Stimulated activated CD8-positive, alpha-beta memory T cell treated with anti-CD3 and anti-CD28 coated beads, Interleukin-2, amount 100 ng/mL, for 48 hours (primary cell): ENCODE data around the gene HMGXB3.

Experiments used
- DNase-seq, 2 donors: peaks; one replicate each; pipeline ENCODE4 v3.0.0-alpha.2; 2020; ENCODE audit warnings: low read depth in 2 of 2

The HMGXB3 gene, protein sequence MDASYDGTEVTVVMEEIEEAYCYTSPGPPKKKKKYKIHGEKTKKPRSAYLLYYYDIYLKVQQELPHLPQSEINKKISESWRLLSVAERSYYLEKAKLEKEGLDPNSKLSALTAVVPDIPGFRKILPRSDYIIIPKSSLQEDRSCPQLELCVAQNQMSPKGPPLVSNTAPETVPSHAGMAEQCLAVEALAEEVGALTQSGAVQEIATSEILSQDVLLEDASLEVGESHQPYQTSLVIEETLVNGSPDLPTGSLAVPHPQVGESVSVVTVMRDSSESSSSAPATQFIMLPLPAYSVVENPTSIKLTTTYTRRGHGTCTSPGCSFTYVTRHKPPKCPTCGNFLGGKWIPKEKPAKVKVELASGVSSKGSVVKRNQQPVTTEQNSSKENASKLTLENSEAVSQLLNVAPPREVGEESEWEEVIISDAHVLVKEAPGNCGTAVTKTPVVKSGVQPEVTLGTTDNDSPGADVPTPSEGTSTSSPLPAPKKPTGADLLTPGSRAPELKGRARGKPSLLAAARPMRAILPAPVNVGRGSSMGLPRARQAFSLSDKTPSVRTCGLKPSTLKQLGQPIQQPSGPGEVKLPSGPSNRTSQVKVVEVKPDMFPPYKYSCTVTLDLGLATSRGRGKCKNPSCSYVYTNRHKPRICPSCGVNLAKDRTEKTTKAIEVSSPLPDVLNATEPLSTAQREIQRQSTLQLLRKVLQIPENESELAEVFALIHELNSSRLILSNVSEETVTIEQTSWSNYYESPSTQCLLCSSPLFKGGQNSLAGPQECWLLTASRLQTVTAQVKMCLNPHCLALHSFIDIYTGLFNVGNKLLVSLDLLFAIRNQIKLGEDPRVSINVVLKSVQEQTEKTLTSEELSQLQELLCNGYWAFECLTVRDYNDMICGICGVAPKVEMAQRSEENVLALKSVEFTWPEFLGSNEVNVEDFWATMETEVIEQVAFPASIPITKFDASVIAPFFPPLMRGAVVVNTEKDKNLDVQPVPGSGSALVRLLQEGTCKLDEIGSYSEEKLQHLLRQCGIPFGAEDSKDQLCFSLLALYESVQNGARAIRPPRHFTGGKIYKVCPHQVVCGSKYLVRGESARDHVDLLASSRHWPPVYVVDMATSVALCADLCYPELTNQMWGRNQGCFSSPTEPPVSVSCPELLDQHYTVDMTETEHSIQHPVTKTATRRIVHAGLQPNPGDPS (N-terminal part only)

DNA sequence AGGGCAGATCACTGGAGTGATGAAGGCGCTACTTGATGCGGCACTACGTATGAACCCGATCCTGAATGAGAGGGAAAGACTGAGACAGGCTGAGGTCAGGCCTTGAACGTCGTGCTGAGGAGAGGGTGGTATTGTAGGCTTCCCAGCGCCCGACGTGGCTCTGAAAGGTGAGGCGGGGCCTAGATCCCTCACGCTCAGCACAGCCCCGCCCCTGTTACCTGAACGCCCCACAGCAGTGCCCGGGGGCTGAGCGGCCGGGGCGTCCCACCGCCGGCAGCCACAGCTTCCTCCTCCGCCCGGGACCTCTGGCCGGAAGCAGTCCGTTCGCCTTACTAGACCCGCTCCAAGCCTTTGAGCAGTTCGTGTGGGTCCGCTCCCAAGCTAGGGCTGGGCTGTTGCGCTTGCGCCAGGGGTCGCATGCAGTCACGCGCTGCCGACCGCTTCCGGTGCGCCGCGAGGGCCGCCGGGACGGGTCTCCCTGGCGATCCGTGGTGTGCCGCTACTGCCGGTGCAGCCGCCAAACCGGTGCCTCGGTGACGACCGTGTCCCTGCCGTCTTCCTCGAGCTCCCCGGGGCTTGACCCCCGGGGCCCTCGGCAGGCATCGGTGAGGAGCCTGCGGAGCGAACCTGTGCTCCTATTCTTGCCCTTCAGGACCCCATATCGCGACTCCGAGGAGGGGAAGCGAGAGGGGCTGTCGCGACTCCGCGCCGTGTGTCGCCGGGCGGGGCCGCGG is at the start of gene HMGXB3, which contains the start of gene TIGD6:
Gene HMGXB3, plus strand, starts transcription at position 484 of the 734 bp plus-strand sequence. CDS start 4,114 bp downstream, outside the sequence.
Gene TIGD6, minus strand, starts transcription at position 399 of the 734 bp plus-strand sequence. CDS start 4,306 bp downstream, outside the sequence.
- DNase-seq = peak; percentile 81 to 86

DNA sequence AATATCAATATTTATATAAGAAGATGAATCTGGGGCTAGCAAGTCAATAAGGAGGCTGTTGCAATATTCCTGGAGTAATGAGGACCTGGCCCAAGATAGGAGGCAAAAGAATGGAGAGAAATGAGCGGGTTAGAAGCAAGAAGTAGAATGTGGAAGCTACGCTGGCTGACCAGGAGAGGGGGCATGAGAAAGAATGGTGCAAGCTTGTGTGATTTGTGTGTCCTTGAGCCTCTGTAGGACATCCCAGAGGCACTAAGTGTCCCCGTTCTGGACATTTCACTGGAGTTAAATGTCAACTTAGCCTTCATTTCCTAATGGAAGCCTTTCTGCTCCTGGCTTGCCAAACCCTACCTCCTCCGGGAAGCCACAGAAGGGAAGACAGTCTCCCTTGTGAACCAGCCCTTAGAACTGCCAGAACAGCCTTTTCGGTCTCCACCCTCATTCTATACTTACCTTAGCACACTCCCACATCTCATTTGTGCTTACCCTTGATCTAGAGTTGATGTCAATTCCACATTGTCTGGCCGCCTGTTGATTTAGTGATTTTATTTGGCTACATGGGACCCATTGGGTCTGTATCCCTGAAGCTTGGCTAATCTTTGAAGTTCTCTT is 49.3 kb upstream of the HMGXB3 start:
- no peak for DNase-seq

DNA sequence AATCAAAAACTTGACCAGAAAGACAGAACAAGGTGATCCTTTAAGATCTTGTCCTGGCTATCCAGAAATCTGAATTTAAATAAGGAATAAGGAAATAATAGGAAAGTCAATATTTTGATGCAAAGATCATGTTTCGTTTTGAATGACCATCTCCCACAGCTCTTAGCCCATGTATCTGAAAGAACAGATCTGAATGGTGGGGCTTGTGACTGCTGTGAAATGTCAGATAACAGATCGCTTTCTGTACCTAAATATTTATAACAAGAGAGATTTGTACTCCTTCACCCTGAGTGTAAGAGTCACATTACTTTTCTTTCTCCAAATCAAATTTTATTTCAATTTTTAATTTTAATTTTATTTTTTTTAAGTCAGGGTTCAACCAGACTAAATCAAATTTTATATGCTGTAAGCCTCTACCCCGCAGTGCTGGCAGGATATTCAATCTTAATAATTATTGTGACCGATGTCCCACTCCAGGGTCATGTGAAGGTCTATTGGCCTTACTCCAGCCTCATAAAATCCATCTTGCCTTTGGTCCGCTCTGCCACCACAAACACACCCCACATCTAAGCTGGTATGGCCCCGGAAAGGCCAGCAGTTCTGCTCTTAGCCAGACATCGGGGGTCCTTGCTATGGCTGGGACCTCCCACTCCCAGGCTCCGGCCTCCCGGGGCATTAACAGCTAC is 47.0 kb upstream of the HMGXB3 start:
- no peak for DNase-seq

DNA sequence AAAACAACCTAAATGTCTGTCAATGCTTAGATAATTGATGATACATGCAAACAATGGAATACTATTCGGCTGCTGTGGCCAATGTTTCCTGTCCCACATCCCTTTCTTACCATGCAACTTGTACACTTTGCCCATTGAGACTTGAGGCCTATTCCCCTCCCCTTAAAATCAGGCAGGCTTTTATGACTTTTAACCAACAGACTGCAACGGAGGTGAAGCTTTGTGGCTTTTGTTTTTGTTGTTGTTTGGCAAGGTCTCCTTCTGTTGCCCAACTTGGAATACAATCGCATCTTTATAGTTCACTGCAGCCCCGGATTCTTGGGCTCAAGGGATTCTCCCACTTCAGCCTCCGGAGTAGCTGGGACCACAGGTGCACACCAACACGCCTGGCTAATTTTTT is 45.7 kb upstream of the HMGXB3 start:
- no peak for DNase-seq

DNA sequence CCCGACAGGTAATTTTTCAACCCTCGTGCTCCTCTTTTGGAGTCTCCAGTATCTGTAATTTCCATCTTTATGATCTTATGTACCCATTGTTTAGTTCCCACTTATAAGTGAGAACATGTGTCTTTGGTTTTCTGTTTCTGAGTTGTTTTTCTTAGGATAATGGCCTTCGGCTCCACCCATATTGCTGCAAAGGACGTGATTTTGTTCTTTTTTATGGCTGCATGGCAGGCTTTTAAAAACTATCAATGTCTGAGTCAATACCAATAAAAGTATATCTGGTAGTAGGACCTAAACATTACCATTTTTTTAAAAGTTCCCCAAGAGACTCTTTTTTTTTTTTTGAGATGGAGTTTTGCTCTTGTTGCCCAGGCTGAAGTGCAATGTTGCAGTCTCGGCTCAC is 43.9 kb upstream of the HMGXB3 start:
- DNase-seq = no peak

DNA sequence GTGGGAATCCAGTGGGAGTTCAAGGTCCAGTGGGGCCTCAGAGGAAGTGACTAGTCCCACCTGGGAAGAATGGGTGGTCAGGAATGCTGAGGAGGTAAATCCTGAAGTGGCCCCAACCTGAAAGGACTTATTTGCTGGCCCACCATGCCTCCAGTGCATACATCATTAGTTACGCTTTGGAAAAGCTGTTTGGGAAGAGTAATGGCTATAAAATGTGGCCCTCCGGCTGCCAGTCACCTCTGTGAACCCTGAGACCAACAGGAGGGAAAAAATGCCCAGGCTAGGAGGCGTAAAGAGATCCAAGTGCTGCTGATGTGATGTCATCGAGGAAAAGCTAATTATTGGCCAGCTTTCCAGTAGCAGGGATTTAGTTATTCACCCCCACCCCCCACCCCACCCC is 42.7 kb upstream of the HMGXB3 start:
- no peak for DNase-seq

DNA sequence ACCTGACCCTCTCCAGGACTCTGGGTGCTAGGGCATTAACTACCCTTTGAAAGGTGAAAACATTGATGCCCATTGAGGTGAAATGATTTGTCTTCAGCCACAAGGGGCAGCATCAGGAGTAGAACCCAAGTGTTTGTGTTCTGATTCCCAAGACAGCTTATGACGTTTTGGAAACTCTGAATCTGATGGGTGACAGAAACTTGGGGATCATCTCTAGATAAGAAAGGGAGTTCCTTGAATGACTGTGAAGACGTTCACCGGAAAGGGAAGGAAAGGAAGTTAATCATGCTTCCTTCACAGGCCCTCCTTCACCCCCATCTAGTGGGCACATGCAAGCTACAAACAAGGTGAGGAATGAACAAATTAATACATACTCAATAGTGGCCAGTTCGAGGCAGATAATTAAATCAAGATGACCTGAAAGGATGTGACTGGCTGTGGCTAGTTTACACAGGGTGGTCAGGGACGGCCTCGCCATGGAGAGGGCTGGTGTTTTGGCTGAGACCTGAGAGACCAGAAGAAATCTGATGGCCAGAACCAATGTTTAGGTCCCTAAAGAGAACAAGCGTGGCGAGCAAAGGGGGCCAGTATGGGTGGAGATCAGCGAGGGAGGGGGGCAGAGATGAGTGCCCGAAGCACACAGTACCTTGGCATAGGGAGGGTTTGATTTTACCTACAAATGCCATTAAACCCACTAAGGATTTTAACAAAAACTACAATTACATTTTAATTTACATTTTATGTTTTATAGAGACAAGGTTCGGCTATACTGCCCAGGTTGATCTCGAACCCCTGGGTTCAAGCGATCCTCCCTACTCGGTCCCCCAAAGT is 40.9 kb upstream of the HMGXB3 start:
- peak; percentile 5 to 22 for DNase-seq

DNA sequence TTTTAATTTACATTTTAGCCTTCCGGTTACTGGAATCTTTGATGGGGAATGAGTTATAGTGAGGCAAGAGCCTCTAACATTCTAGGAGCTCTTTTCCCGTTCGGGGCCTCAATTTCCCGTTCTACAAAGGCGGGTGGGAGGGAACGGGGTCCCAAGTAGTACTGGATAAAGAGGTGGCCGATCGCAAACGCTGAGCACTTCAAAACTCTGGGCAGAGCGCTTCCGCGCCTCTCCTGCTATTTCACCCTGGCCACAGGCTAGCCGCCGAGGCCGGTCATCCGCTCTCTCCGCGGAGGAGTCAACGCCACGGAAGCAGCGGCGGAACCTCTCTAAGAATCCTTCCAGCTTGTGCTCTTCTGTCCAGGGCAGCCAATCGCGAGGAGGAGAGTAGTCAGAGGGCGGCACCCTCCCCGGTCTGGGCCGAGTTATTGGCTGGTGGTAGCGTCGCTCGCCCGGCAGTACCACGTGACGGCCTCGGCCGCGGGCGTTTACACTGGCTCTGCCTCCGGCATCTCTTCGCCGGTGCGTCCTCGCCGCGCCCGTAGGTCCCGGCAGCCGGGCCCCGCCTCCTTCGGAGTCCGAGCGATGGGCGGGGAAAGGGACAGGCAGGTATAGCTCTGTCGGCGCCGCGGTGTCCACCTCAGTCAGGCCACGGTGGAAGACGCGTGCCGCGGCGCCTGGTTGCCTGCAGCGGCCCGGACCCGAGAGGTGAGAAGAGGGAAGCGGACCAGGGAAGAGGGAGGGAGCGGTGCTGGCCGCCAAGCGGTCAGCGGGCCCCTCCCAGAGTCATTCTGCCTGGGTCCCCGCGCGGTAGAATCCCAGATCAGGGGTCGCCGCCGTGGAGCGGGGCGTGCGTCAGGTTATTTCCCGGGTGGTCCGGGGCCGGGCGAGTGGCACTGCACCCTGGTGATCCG is 40.0 kb upstream of the HMGXB3 start, which contains the start of gene SLC26A2:
Gene SLC26A2, plus strand, starts transcription at position 487 of the 914 bp plus-strand sequence. CDS start 16,895 bp downstream, outside the sequence.
- DNase-seq = peak; percentile 91 to 92

DNA sequence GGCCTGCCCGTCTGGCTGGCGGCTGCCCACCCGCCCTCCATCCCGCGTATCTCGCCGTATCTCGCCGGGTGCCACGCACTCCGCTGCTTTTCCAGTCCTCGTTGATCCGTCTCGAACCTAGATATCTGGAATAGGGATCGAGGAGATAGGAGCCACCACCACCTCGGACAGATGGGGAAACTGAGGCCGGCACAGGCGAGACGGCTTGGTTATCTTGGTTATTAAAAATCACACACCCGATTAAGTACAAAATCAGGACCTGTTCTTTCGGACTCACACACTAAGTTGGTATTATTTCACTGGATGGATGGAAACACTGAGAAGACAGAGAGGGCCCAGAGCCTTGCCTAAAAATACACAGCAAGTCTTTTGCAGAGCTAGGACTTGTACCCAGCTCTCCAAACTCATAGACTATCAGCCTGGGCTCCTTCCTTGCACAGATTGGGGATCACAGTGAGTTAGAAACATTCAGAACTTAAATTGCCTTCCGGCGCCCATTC is 39.3 kb upstream of the HMGXB3 start:
- no peak for DNase-seq

DNA sequence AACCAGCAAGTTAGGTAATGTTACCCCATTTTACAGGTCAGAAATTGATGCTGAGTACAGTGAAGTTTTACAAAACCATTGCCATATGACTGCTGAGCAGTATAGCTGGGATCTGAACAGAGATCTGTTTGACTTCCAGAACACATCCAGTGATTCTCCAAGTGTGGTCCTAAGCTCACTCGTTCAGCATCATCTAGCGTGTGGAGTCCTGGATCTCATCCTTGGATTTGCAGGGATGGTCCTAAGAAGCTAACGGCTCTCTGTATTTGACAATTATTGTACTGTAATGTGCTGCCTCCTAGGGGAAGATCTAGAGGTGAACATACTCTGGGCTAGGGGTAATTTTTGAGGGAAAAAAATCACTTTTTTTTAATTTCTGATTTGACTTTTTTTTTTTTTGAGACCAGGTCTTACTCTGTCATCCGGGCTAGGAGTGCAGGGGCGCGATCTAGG is 38.6 kb upstream of the HMGXB3 start:
- no peak for DNase-seq

DNA sequence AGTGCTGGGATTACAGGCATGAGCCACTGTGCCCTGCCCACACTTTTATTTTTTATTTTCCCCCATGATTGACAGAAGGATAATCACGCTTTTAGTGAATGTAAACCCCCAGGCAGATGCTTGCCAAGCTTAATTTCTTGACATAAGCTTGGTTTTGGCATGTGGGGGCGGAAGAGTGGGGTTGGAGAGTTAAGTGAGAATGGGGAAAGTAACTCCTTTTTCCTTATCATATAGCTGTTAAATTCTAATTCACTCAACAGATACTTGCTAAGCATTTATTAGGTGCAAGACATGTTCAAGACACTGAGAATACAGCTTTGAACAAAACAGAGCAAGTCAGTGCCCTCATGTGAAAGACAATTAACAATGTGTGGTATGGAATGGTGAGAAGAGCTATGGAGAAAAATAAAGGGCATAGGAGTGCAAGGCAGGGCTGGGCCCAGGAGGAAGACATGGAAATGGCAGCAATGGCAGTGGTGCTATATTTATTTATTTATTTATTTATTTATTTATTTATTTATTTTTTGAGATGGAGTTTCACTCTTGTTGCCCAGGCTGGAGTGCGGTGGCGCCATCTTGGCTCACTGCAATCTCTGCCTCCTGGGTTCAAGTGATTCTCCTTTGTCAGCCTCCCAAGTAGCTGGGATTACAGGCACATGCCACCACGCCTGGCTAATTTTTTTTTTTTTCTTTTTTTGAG is 37.8 kb upstream of the HMGXB3 start:
- DNase-seq = no peak

DNA sequence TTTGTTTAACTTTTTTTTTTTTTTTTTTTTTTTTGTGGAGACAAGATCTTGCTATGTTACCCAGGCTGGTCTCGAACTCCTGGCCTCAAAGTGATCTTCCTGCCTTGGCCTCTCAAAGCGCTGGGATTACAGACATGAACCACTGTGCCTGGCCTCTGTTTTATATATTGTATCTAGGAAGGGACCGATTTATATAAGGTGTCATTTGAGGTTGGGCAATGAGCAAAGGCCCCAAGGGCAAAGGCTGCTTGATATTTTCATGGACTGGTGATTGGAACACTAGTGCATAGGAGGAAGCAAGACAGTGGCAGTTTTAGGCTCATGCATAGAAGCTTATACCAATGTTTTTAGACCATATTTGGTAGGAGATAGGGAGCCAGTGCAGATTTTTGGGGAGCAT is 36.8 kb upstream of the HMGXB3 start:
- DNase-seq = no peak

DNA sequence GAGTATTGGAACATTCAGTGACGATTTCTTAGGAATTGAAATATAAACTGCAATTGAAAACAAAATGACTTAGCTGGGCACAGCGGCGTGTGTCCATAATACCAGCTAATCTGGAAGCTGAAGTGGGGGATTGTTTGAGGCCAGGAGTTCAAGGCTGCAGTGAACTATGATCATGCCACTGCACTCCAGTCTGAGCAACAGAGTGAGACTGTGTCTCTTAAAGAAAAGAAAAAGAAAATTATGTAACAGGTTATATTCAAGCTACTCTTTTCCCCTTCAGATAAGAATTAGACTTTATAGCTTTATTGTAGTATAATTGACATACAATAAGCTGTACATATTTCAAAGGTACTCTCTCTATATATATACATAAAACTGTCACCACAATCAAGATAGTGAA is 33.6 kb upstream of the HMGXB3 start:
- no peak for DNase-seq

DNA sequence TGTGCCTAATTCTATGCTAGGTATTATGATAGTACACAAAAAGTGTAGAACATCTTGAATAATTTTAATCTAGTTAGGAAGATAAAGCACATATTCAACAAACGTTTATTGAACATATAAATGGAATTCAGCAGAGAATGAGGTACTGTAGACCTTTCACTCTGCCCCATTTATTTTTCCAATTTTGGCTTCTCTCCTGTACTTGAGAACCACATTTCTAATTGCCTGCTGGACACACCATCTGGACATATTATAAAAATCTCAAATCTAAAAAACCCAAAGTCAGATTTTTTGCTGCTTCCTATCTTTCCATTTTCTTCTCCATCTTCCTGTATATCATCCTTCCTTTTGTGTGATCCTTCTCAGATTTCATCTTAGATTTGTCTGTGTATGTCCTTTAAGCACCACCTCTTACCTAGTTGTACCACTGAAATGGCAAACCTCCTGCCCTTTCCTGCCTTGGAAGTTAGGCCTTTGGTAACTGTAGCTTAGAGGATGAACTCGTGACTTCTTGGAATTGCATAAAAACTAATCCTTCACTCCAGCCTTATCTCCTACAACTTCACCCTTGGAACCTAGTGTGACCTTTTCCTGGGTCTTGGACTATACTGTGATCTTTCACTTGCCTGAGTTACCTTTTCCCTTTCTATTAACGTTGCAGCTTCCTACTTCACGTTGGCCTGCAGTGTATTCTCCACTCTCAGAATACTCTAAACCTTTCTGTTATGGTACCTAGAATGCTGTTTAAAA is 31.2 kb upstream of the HMGXB3 start:
- no peak for DNase-seq

DNA sequence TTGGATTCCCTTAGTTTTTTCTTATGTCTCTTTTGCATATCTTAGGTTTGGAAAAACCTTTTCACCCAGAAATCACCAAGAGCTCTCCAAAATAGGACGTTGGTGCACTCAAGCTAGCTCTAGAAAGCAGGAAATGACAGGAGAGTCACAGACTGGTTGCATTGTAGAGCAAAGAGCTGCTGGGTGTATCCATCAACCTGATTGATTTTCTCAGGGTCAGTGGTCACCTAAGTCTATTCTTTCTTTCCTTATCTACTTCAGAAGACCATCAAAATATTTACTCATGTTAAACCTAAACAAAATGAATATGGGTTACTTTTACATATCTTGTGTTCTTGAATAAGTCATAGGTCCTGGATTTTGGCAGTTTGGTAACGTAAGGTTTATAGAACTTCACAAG is 25.1 kb upstream of the HMGXB3 start:
- DNase-seq = no peak

DNA sequence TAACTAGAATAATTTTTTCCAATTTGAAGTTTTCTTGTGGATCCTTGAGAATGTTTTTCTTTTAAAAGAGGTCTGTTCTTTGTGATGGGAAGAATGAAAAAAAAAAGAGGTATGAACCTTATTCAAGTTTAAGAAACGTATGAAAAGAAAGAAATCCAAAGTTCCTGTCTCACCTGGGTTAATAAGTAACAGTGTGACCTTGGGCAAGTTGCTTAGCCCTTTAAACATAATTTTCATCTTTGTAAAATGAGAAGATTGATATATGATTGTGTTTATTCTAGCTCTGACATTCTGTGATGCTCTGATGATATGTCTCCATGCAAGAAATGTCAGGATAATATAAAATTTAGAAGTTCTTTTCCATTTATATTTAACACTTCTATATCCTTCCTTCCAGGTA is 20.6 kb upstream of the HMGXB3 start:
- DNase-seq = no peak

DNA sequence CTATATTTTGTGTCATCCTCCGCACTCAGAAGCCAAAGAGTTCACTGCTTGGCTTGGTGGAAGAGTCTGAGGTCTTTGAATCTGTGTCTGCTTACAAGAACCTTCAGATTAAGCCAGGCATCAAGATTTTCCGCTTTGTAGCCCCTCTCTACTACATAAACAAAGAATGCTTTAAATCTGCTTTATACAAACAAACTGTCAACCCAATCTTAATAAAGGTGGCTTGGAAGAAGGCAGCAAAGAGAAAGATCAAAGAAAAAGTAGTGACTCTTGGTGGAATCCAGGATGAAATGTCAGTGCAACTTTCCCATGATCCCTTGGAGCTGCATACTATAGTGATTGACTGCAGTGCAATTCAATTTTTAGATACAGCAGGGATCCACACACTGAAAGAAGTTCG is 19.3 kb upstream of the HMGXB3 start:
- DNase-seq = no peak
